Activated T-helper 17 cell treated with anti-CD3 and anti-CD28 coated beads, Interleukin-2, amount 50 U/mL, for 72 hours (primary cell): ENCODE measurements around the gene CCBE1. TPM values are rescaled to one million over a fixed set of nuclear protein-coding genes. Genes with fewer than 3 reads are reported as not detected.

Experiments
- ATAC-seq: fragments of 150-1000 bp; cut with Tn5 transposase; replicated peaks from 2 replicates; pipeline ENCODE4 v1.10.0; 2021; ENCODE audit warnings: mild to moderate bottlenecking, moderate library complexity
- H3K27ac Mint-ChIP-seq: one replicate; pipeline ENCODE4 v1.8.0; 2022; ENCODE audit warnings: mixed read lengths
- H3K27me3 Mint-ChIP-seq: one replicate; pipeline ENCODE4 v1.8.0; 2022; ENCODE audit warnings: mixed read lengths
- H3K36me3 Mint-ChIP-seq: one replicate; pipeline ENCODE4 v1.8.0; 2022; ENCODE audit warnings: low read depth, mild to moderate bottlenecking, mixed read lengths
- H3K4me1 Mint-ChIP-seq: one replicate; pipeline ENCODE4 v1.8.0; 2022; ENCODE audit warnings: mixed read lengths
- H3K4me3 Mint-ChIP-seq: one replicate; pipeline ENCODE4 v1.8.0; 2022; ENCODE audit warnings: mild to moderate bottlenecking, mixed read lengths
- H3K9me3 Mint-ChIP-seq: one replicate; pipeline ENCODE4 v1.8.0; 2022; ENCODE audit warnings: mixed read lengths
- total RNA-seq, 2 donors: library from RNA; stranded (reverse); gene quantifications; one replicate each; pipeline ENCODE4 v1.2.3, GENCODE V29; 2022

Gene CCBE1
- total RNA-seq, 2 donors from 2014 or later, result 0.04 to 0.08 TPM

GRCh38 chr18:59701272-59701671, 4.0 kb upstream of the CCBE1 start:
- Mint-ChIP-seq H3K27ac (no peak overlapping the region), H3K36me3 (no peaks in the 10 kb centered on the region), H3K4me3 (no peak overlapping the region), H3K9me3 (no peaks in the 10 kb centered on the region), H3K27me3 (peaks cover 34% of the 10 kb centered on the region), H3K4me1 (peaks cover 4% of the 10 kb centered on the region)
- ATAC-seq, result no peak

GRCh38 chr18:59700535-59700967, 3.3 kb upstream of the CCBE1 start:
- ATAC-seq, result no peak
- H3K4me1 Mint-ChIP-seq, result peaks cover 4% of the 10 kb centered on the region
- no peak overlapping the region for H3K4me3 Mint-ChIP-seq
- no peak overlapping the region for H3K27ac Mint-ChIP-seq
- H3K9me3 Mint-ChIP-seq, result no peaks in the 10 kb centered on the region
- peaks cover 39% of the 10 kb centered on the region for H3K27me3 Mint-ChIP-seq
- no peaks in the 10 kb centered on the region for H3K36me3 Mint-ChIP-seq

GRCh38 chr18:59699750-59700534, 2.7 kb upstream of the CCBE1 start:
- H3K27ac Mint-ChIP-seq, result no peak overlapping the region

GRCh38 chr18:59699061-59699460, 1.8 kb upstream of the CCBE1 start:
- H3K4me3 Mint-ChIP-seq, result no peak overlapping the region
- ATAC-seq, result no peak
- H3K27ac Mint-ChIP-seq, result no peak overlapping the region
- no peaks in the 10 kb centered on the region for H3K36me3 Mint-ChIP-seq
- H3K9me3 Mint-ChIP-seq, result no peaks in the 10 kb centered on the region
- H3K4me1 Mint-ChIP-seq, result peaks cover 4% of the 10 kb centered on the region
- H3K27me3 Mint-ChIP-seq, result peaks cover 52% of the 10 kb centered on the region

More at GRCh38 chr18:59699750-59700534, 2.7 kb upstream of the CCBE1 start:
- Mint-ChIP-seq H3K27me3 (peaks cover 45% of the 10 kb centered on the region), H3K4me1 (peaks cover 4% of the 10 kb centered on the region), H3K4me3 (no peak overlapping the region), H3K9me3 (no peaks in the 10 kb centered on the region), H3K36me3 (no peaks in the 10 kb centered on the region)
- no peak for ATAC-seq

GRCh38 chr18:59696311-59697235, 650 bp downstream of the CCBE1 start:
- Mint-ChIP-seq H3K36me3 (no peaks in the 10 kb centered on the region), H3K27ac (no peak overlapping the region), H3K4me1 (peaks cover 4% of the 10 kb centered on the region), H3K9me3 (no peaks in the 10 kb centered on the region), H3K4me3 (no peak overlapping the region), H3K27me3 (peaks cover 55% of the 10 kb centered on the region)
- no peak for ATAC-seq

- Mint-ChIP-seq H3K36me3 (no peaks in the 10 kb centered on the region), H3K9me3 (no peaks in the 10 kb centered on the region), H3K27me3 (peaks cover 46% of the 10 kb centered on the region), H3K27ac (no peak overlapping the region), H3K4me3 (no peak overlapping the region), H3K4me1 (peaks cover 4% of the 10 kb centered on the region)
- no peak for ATAC-seq
Measured at GRCh38 chr18:59695551-59695950, 1.7 kb downstream of the CCBE1 start.

GRCh38 chr18:59694824-59695223, 2.4 kb downstream of the CCBE1 start:
- H3K4me1 Mint-ChIP-seq, result peaks cover 4% of the 10 kb centered on the region
- H3K9me3 Mint-ChIP-seq, result no peaks in the 10 kb centered on the region
- peaks cover 48% of the 10 kb centered on the region for H3K27me3 Mint-ChIP-seq
- ATAC-seq, result no peak
- H3K27ac Mint-ChIP-seq, result no peak overlapping the region
- no peak overlapping the region for H3K4me3 Mint-ChIP-seq
- no peaks in the 10 kb centered on the region for H3K36me3 Mint-ChIP-seq

GRCh38 chr18:59691996-59692395, 5.2 kb downstream of the CCBE1 start:
- ATAC-seq, result no peak
- Mint-ChIP-seq H3K36me3 (no peaks in the 10 kb centered on the region), H3K4me1 (no peaks in the 10 kb centered on the region), H3K27me3 (peaks cover 33% of the 10 kb centered on the region), H3K9me3 (no peaks in the 10 kb centered on the region), H3K27ac (no peak overlapping the region), H3K4me3 (no peak overlapping the region)

GRCh38 chr18:59690996-59691395, 6.2 kb downstream of the CCBE1 start:
- no peak overlapping the region for H3K27ac Mint-ChIP-seq
- no peaks in the 10 kb centered on the region for H3K36me3 Mint-ChIP-seq
- ATAC-seq, result no peak
- H3K9me3 Mint-ChIP-seq, result no peaks in the 10 kb centered on the region
- H3K4me3 Mint-ChIP-seq, result no peak overlapping the region
- peaks cover 27% of the 10 kb centered on the region for H3K27me3 Mint-ChIP-seq
- H3K4me1 Mint-ChIP-seq, result no peaks in the 10 kb centered on the region

- no peaks in the 10 kb centered on the region for H3K4me1 Mint-ChIP-seq
- no peaks in the 10 kb centered on the region for H3K36me3 Mint-ChIP-seq
- peaks cover 23% of the 10 kb centered on the region for H3K27me3 Mint-ChIP-seq
- ATAC-seq, result no peak
- no peak overlapping the region for H3K4me3 Mint-ChIP-seq
- H3K27ac Mint-ChIP-seq, result no peak overlapping the region
- H3K9me3 Mint-ChIP-seq, result no peaks in the 10 kb centered on the region
Measured at GRCh38 chr18:59690186-59690982, 6.8 kb downstream of the CCBE1 start.

- Mint-ChIP-seq H3K9me3 (no peaks in the 10 kb centered on the region), H3K4me1 (no peaks in the 10 kb centered on the region), H3K27ac (no peak overlapping the region), H3K4me3 (no peak overlapping the region), H3K36me3 (no peaks in the 10 kb centered on the region), H3K27me3 (peaks cover 16% of the 10 kb centered on the region)
- no peak for ATAC-seq
Measured at GRCh38 chr18:59689756-59690155, 7.5 kb downstream of the CCBE1 start.

- Mint-ChIP-seq H3K27me3 (peaks cover 9% of the 10 kb centered on the region), H3K27ac (no peak overlapping the region), H3K36me3 (no peaks in the 10 kb centered on the region), H3K4me1 (no peaks in the 10 kb centered on the region), H3K4me3 (no peak overlapping the region), H3K9me3 (no peaks in the 10 kb centered on the region)
- no peak for ATAC-seq
Measured at GRCh38 chr18:59686260-59686659, 11.0 kb downstream of the CCBE1 start.

GRCh38 chr18:59685501-59685900, 11.7 kb downstream of the CCBE1 start:
- Mint-ChIP-seq H3K27me3 (peaks cover 9% of the 10 kb centered on the region), H3K9me3 (no peaks in the 10 kb centered on the region), H3K4me1 (no peaks in the 10 kb centered on the region), H3K36me3 (no peaks in the 10 kb centered on the region), H3K4me3 (no peak overlapping the region), H3K27ac (no peak overlapping the region)
- ATAC-seq, result no peak

- Mint-ChIP-seq H3K27ac (no peak overlapping the region), H3K4me1 (no peaks in the 10 kb centered on the region), H3K27me3 (peaks cover 3% of the 10 kb centered on the region)
Measured at GRCh38 chr18:59684777-59685176, 12.4 kb downstream of the CCBE1 start.

More at GRCh38 chr18:59684777-59685176, 12.4 kb downstream of the CCBE1 start:
- no peak for ATAC-seq
- Mint-ChIP-seq H3K4me3 (no peak overlapping the region), H3K9me3 (no peaks in the 10 kb centered on the region), H3K36me3 (no peaks in the 10 kb centered on the region)
